Effector memory CD4-positive, alpha-beta T cell (primary cell): Measurements from ENCODE around the gene ZNF587.

ENCODE experiments used
- DNase-seq, 3 donors: peaks; one replicate each; pipeline ENCODE4 v3.0.0-alpha.2; 2020
- H3K27ac ChIP-seq: 2 replicates; pipeline ENCODE4 v1.7.0; 2013; ENCODE audit warnings: mild to moderate bottlenecking, low read length, moderate library complexity; ENCODE audit not compliant: insufficient read depth, poor library complexity, severe bottlenecking
- H3K27me3 ChIP-seq: replicated peaks from 2 replicates; pipeline ENCODE4 v1.7.0; 2013; ENCODE audit warnings: mild to moderate bottlenecking, low read length; ENCODE audit not compliant: insufficient read depth, control insufficient read depth, poor library complexity, severe bottlenecking
- H3K36me3 ChIP-seq: 2 replicates; pipeline ENCODE4 v1.7.0; 2013; ENCODE audit warnings: mild to moderate bottlenecking, low read length, moderate library complexity; ENCODE audit not compliant: control insufficient read depth, insufficient read depth
- H3K4me1 ChIP-seq: 2 replicates; pipeline ENCODE4 v1.7.0; 2013; ENCODE audit warnings: low read length, mild to moderate bottlenecking; ENCODE audit not compliant: control insufficient read depth, insufficient read depth, poor library complexity, severe bottlenecking
- H3K4me3 ChIP-seq: 2 replicates; pipeline ENCODE4 v1.7.0; 2013; ENCODE audit warnings: low read length, low read depth, mild to moderate bottlenecking; ENCODE audit not compliant: insufficient read depth, poor library complexity, severe bottlenecking
- H3K9me3 ChIP-seq: 2 replicates; pipeline ENCODE4 v1.7.0; 2013; ENCODE audit warnings: mild to moderate bottlenecking, low read length, moderate library complexity; ENCODE audit not compliant: control insufficient read depth

Gene ZNF587

GRCh38 chr19:57907394-57907793 is 57.7 kb downstream of the ZNF587 start:
- Histone ChIP-seq H3K9me3 (peaks cover 6% of the 10 kb centered on the region), H3K27ac (no peak overlapping the region), H3K27me3 (no peaks in the 10 kb centered on the region), H3K4me1 (no peaks in the 10 kb centered on the region), H3K4me3 (no peak overlapping the region), H3K36me3 (peaks cover 24% of the 10 kb centered on the region)
- no peak for DNase-seq

GRCh38 chr19:57914531-57914930 is 64.9 kb downstream of the ZNF587 start:
- DNase-seq = no peak
- no peak overlapping the region for H3K27ac ChIP-seq
- no peaks in the 10 kb centered on the region for H3K9me3 ChIP-seq
- no peaks in the 10 kb centered on the region for H3K27me3 ChIP-seq
- peaks cover 3% of the 10 kb centered on the region for H3K4me1 ChIP-seq
- no peak overlapping the region for H3K4me3 ChIP-seq
- peaks cover 17% of the 10 kb centered on the region for H3K36me3 ChIP-seq
